ENCODE measurements around the gene MAZ. TPM values are rescaled to one million over a fixed set of nuclear protein-coding genes. Genes with fewer than 3 reads are reported as not detected.

MAZ gene
- total RNA-seq, 4 donors from 2014 or later: 62.1 to 101 (median 84.8) TPM

DNA sequence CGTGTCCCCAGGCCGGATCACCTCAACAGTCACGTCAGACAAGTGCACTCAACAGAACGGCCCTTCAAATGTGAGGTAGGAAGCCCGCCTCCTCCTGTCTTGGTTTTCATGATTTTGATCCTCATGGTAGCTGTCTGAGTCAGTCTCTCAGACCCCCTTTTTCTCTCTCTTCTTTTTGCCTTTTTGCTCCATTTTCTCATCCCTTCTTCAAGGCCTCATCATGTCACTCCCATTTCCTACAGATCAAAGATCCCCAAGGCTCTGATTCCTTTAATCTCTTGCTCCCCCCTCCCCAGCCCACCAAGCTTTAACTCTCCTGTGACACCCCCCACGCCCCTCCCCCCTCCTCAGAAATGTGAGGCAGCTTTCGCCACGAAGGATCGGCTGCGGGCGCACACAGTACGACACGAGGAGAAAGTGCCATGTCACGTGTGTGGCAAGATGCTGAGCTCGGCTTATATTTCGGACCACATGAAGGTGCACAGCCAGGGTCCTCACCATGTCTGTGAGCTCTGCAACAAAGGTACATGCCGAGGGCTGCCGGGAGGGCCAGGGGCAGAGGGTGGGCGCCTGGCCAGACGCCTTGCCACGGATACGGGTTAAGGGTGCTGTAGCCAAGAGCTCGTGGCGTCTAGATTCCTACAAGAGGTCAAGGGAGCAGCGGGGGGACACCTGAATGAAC, 2.0 kb downstream of the MAZ start:
- no peak for DNase-seq (ENCODE audit: low spot score in 2 of 2)
- TF ChIP-seq, protein P1, sequence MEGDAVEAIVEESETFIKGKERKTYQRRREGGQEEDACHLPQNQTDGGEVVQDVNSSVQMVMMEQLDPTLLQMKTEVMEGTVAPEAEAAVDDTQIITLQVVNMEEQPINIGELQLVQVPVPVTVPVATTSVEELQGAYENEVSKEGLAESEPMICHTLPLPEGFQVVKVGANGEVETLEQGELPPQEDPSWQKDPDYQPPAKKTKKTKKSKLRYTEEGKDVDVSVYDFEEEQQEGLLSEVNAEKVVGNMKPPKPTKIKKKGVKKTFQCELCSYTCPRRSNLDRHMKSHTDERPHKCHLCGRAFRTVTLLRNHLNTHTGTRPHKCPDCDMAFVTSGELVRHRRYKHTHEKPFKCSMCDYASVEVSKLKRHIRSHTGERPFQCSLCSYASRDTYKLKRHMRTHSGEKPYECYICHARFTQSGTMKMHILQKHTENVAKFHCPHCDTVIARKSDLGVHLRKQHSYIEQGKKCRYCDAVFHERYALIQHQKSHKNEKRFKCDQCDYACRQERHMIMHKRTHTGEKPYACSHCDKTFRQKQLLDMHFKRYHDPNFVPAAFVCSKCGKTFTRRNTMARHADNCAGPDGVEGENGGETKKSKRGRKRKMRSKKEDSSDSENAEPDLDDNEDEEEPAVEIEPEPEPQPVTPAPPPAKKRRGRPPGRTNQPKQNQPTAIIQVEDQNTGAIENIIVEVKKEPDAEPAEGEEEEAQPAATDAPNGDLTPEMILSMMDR (IDR thresholded peaks at IDR 0.05): no peak
- TF ChIP-seq POLR2A (IDR thresholded peaks at IDR 0.05): no peak
- H3K4me3 ChIP-seq (ENCODE audit: low read depth, poor library complexity, severe bottlenecking): no peak overlapping the region
- intact Hi-C loops (cut with DNase I; ENCODE audit: low total_unique reads): no loop called here
- WGBS, 2 donors: 40 to 42% methylated on average over 25 of the region's 25 CpGs

DNA sequence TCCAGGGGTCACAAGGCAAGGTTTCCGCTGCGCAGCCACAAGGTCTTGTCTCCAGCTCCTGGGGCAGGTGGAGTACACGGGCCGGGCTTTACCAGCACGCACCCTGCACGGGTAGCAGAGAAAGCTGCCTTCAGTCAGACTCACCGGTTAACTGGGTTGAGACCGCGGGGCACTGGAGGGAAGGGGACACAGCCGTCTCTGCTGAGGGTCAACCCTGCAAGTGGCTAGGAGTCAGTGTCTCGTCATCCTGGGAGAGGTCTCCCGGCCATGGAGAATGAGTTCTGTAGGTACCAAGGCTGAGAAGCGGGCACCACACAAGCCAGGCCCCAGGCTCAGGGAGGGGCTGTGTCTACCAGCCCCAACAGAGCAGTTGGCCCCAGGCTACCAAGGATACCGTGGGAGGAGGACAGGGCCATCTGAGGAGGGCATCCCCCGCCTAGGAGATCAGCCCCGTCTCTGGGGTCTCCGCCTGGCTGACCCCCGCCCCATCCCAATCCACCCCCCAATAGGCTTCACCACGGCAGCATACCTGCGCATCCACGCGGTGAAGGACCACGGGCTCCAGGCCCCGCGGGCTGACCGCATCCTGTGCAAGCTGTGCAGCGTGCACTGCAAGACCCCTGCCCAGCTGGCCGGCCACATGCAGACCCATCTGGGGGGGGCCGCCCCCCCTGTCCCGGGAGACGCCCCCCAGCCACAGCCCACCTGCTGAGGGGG, 2.9 kb downstream of the MAZ start:
- WGBS, 2 donors: 74 to 78% methylated on average over 22 to 26 of the region's 31 CpGs
- DNase-seq (ENCODE audit: low spot score in 2 of 2): no peak
- no peak overlapping the region for H3K4me3 ChIP-seq (ENCODE audit: low read depth, poor library complexity, severe bottlenecking)
- intact Hi-C loops (cut with DNase I; ENCODE audit: low total_unique reads): no loop called here
- no peak for TF ChIP-seq POLR2A (IDR thresholded peaks at IDR 0.05)
- TF ChIP-seq, protein P1 (IDR thresholded peaks at IDR 0.05): no peak

DNA sequence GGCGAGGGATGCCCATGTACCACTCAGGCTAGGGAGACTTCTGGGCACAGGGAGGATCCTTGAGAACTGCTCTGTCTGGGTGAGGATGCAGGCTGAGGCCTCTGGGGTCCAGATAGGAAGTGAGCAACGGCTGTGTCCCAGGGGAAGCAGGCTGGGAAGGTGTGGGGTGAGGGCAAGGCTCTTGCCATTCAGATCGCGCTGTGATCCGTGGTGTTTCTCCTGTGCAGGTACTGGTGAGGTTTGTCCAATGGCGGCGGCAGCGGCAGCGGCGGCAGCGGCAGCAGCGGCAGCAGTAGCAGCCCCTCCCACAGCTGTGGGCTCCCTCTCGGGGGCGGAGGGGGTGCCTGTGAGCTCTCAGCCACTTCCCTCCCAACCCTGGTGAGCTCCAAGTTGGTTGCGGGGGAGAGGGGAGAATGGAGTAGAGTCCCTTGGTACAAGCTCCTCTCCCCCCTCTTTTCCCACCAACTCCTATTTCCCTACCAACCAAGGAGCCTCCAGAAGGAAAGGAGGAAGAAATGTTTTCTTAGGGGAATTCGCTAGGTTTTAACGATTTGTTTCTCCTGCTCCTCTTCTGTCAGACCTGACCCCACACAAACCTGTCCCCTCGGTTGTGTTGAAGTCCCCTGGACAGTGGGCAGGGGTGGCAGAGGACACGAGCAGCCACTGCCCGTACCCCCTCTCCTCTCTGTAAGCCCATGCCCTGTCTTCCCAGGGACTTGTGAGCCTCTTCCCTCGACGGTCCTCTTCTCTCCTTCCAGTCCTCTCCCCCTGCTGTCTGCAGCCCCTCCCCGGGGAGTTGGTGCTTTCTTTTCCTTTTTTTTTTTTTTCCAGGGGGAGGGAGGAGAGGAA, 3.7 kb downstream of the MAZ start:
- 61 to 70% methylated on average over 23 of the region's 23 CpGs for WGBS, 2 donors
- H3K4me3 ChIP-seq (ENCODE audit: low read depth, poor library complexity, severe bottlenecking): no peak overlapping the region
- intact Hi-C loops (cut with DNase I; ENCODE audit: low total_unique reads): no loop called here
- TF ChIP-seq, protein P1 (IDR thresholded peaks at IDR 0.05): no peak
- TF ChIP-seq POLR2A (IDR thresholded peaks at IDR 0.05): no peak
- no peak for DNase-seq (ENCODE audit: low spot score in 2 of 2)

DNA sequence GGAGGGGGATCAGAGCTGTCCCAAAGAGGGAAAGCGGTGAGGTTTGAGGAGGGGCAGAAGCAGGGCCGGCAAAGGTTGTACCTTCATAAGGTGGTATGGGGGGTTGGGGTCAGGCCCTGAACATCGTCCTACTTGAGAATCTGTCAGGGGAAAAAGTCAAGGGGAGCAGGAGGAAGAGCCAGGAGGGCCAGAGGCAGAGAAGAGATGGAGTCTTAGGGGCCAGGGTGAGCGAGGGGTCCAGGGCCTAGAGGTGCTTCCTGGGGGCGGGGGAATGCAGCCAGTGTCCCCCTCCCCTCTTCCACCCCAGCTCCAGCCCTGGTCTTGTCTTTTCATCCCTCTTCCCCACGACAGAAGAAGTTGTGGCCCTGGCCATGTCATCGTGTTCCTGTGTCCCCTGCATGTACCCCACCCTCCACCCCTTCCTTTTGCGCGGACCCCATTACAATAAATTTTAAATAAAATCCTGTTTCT, 4.4 kb downstream of the MAZ start:
- WGBS, 2 donors: 41 to 45% methylated on average over 9 of the region's 9 CpGs
- intact Hi-C loops (cut with DNase I; ENCODE audit: low total_unique reads): no loop called here
- H3K4me3 ChIP-seq (ENCODE audit: low read depth, poor library complexity, severe bottlenecking): no peak overlapping the region
- TF ChIP-seq, protein P1 (IDR thresholded peaks at IDR 0.05): no peak
- TF ChIP-seq POLR2A (IDR thresholded peaks at IDR 0.05): no peak
- no peak for DNase-seq (ENCODE audit: low spot score in 2 of 2)

DNA sequence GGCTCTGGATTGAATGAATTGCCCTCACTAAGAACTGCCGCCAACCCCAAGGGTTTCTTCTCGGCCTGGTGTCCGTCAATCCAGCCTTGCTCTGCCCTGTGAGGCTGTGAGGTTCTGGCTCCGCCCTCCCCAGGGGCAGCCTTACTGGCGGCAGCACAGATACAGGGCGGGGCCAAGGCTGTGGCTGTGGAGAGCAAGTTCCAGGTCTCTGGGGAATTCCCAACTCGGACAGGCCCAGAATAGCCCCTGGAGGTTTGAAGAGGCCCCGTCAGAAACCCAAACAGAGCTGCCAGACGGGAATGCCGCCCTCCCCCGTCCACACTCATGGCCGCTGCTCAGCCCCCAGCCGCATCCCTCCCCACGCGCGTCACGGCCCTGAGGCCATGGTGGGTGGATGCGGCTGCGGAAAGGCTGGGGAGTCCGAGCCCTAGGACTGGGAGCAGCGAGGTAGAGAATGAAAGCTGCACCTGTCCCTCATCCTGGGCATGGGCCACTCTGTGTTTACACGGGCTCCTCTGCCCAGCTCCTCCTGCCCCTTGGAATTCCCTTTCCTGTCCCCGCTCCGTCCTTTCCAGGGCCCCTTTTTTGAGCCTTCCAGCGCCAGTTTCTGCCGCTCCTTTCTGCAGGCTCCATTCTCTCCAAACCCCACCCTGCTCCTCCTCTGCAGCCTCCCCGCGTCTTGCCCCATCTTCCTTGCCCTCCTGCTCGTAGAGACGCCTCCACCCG, 5.0 kb downstream of the MAZ start:
- DNase-seq (ENCODE audit: low spot score in 2 of 2): peak; percentile 94 to 98
- WGBS, 2 donors: 0 to 1% methylated on average over 20 to 31 of the region's 31 CpGs
- intact Hi-C loops (cut with DNase I; ENCODE audit: low total_unique reads): no loop called here
- peak overlapping the region; percentile 21 for H3K4me3 ChIP-seq (ENCODE audit: low read depth, poor library complexity, severe bottlenecking)
- TF ChIP-seq, protein P1 (IDR thresholded peaks at IDR 0.05): no peak
- TF ChIP-seq POLR2A (IDR thresholded peaks at IDR 0.05): no peak
